Kidney epithelial cell (primary cell): ENCODE measurements around the gene ARHGEF40. TPM values are rescaled to one million over a fixed set of nuclear protein-coding genes. Genes with fewer than 3 reads are reported as not detected.

Experiments
- DNase-seq: peaks from one replicate; pipeline ENCODE4 v3.0.0-alpha.2; 2010; ENCODE audit warnings: low read depth
- H3K27me3 ChIP-seq: 2 replicates; pipeline ENCODE4 v1.6.0; 2011; ENCODE audit warnings: low read length; ENCODE audit not compliant: control insufficient read depth, insufficient read depth
- H3K36me3 ChIP-seq: 2 replicates; pipeline ENCODE4 v1.5.1; 2011; ENCODE audit warnings: low read length; ENCODE audit not compliant: control insufficient read depth, insufficient read depth
- H3K4me3 ChIP-seq: 2 replicates; pipeline ENCODE4 v1.5.1; 2011; ENCODE audit warnings: low read depth, mild to moderate bottlenecking, control low read depth, low read length
- CTCF ChIP-seq: IDR thresholded peaks from 2 replicates; pipeline ENCODE4 v1.5.1; 2011; ENCODE audit warnings: mild to moderate bottlenecking, moderate library complexity, low read length, control low read depth, inconsistent platforms; ENCODE audit not compliant: insufficient read depth, poor library complexity, severe bottlenecking
- total RNA-seq: library from RNA; depleted of rRNA; stranded (reverse); fragments of >200 nt; gene quantifications from 2 replicates; pipeline ENCODE4 v1.2.3, GENCODE V29; 2015

ARHGEF40 gene
- total RNA-seq, 1 donor from 2014 or later = 59.7 TPM

GRCh38 chr14:21109377-21110138, 39.5 kb downstream of the ARHGEF40 start:
- TF ChIP-seq CTCF = no peak
- no peak overlapping the region for H3K4me3 ChIP-seq
- no peaks in the 10 kb centered on the region for H3K36me3 ChIP-seq
- H3K27me3 ChIP-seq = no peaks in the 10 kb centered on the region
- no peak for DNase-seq

- DNase-seq = no peak
These were observed 42.2 kb downstream of the ARHGEF40 start for GRCh38 chr14:21112255-21112654.

GRCh38 chr14:21113369-21113768, 43.3 kb downstream of the ARHGEF40 start:
- no peak for DNase-seq
- H3K27me3 ChIP-seq = no peaks in the 10 kb centered on the region
- TF ChIP-seq CTCF = no peak

More at GRCh38 chr14:21112255-21112654, 42.2 kb downstream of the ARHGEF40 start:
- Histone ChIP-seq H3K27me3 (no peaks in the 10 kb centered on the region), H3K36me3 (no peaks in the 10 kb centered on the region), H3K4me3 (no peak overlapping the region)
- no peak for TF ChIP-seq CTCF

GRCh38 chr14:21118933-21119332, 48.8 kb downstream of the ARHGEF40 start:
- DNase-seq = no peak
- TF ChIP-seq CTCF = no peak
- Histone ChIP-seq H3K4me3 (no peak overlapping the region), H3K27me3 (no peaks in the 10 kb centered on the region), H3K36me3 (no peaks in the 10 kb centered on the region)

More at GRCh38 chr14:21113369-21113768, 43.3 kb downstream of the ARHGEF40 start:
- Histone ChIP-seq H3K36me3 (no peaks in the 10 kb centered on the region), H3K4me3 (no peak overlapping the region)

- DNase-seq = no peak
- no peak for TF ChIP-seq CTCF
- no peaks in the 10 kb centered on the region for H3K27me3 ChIP-seq
- no peaks in the 10 kb centered on the region for H3K36me3 ChIP-seq
- H3K4me3 ChIP-seq = no peak overlapping the region
These were observed 50.6 kb downstream of the ARHGEF40 start for GRCh38 chr14:21120686-21121085.

GRCh38 chr14:21121122-21121521, 51.0 kb downstream of the ARHGEF40 start:
- H3K4me3 ChIP-seq = no peak overlapping the region
- no peak for DNase-seq
- no peaks in the 10 kb centered on the region for H3K36me3 ChIP-seq
- no peaks in the 10 kb centered on the region for H3K27me3 ChIP-seq
- TF ChIP-seq CTCF = no peak
